ENCODE results near the gene PPP3R2. TPM values are rescaled to one million over a fixed set of nuclear protein-coding genes. Genes with fewer than 3 reads are reported as not detected.
A peak's percentile ranks its signal among the peaks of the same experiment; 100 is the strongest.
"Not testable (repeated sequence)": the region's sequence is repeated elsewhere in the genome, so short reads cannot be mapped to it uniquely, and the experiment has no call there.

Gene PPP3R2
- total and polyA plus RNA-seq, 8 donors: 0.02 TPM; not detected in 7

DNA sequence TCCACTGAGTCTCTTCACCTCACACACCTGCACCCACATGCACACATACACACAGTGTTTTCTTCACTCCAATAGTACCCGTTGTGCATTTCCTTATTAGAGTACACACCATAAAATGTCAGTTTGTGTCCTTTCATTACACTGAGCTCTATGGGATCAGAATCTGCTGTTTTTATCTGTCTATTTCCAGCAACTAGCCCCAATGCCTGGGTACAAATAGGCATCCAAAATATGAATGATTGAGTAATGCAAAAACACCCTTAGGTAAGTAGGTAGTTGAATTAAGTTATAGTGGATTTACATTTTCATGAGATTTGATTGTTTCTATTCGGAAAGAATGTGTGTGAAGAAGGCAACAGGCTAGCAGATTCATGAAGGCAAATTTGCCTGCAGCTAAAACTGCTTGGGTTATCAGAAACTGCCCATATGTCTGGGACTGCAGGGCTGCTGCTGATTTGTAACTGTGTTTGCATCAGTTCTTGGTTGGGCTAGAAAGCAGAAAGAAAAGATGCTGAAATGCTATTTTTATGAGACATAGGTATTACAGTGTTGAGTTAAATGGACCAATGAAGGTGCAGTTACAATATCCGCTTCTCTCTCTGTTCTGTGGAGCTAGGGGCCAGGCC, 26.9 kb downstream of the PPP3R2 start:
- intact Hi-C loops (cut with DNase I): no loop called here
- no peak overlapping the region for H3K27ac ChIP-seq
- no peaks in the 10 kb centered on the region for H3K27me3 ChIP-seq
- FAIRE-seq: no peak
- WGBS, 2 donors: 90% methylated on average over 3 of the region's 3 CpGs
- peaks cover 0 to 22% (median 2%) of the 10 kb centered on the region in 3 donors for H3K36me3 ChIP-seq
- TF ChIP-seq, protein P1, sequence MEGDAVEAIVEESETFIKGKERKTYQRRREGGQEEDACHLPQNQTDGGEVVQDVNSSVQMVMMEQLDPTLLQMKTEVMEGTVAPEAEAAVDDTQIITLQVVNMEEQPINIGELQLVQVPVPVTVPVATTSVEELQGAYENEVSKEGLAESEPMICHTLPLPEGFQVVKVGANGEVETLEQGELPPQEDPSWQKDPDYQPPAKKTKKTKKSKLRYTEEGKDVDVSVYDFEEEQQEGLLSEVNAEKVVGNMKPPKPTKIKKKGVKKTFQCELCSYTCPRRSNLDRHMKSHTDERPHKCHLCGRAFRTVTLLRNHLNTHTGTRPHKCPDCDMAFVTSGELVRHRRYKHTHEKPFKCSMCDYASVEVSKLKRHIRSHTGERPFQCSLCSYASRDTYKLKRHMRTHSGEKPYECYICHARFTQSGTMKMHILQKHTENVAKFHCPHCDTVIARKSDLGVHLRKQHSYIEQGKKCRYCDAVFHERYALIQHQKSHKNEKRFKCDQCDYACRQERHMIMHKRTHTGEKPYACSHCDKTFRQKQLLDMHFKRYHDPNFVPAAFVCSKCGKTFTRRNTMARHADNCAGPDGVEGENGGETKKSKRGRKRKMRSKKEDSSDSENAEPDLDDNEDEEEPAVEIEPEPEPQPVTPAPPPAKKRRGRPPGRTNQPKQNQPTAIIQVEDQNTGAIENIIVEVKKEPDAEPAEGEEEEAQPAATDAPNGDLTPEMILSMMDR (IDR thresholded peaks at IDR 0.05): no peak
- no peak overlapping the region for H3K4me3 ChIP-seq
- no peak for DNase-seq
- ATAC-seq: no peak
- no peaks in the 10 kb centered on the region for H3K4me1 ChIP-seq
- no peaks in the 10 kb centered on the region for H3K9me3 ChIP-seq

- Histone ChIP-seq H3K27ac (no peak overlapping the region), H3K4me1 (no peaks in the 10 kb centered on the region), H3K27me3 (no peaks in the 10 kb centered on the region), H3K9me3 (no peaks in the 10 kb centered on the region), H3K36me3 (peaks cover 0 to 29% (median 10%) of the 10 kb centered on the region in 3 donors), H3K4me3 (no peak overlapping the region)
- intact Hi-C loops (cut with DNase I): no loop called here
- FAIRE-seq (no peak), ATAC-seq (peak in 1 of 4 donors; percentile 34), DNase-seq (no peak)
- TF ChIP-seq, protein P1 (IDR thresholded peaks at IDR 0.05): peak in 1 of 4 donors; percentile 20
- WGBS, 2 donors: 83 to 85% methylated on average over 5 of the region's 5 CpGs
Measured at GRCh38 chr9:101566904-101567724, 27.7 kb downstream of the PPP3R2 start.

GRCh38 chr9:101564252-101564651, 30.5 kb downstream of the PPP3R2 start:
- ATAC-seq: no peak
- no peak for DNase-seq
- TF ChIP-seq, protein P1 (IDR thresholded peaks at IDR 0.05): no peak
- H3K36me3 ChIP-seq: peaks cover 0 to 57% (median 18%) of the 10 kb centered on the region in 3 donors
- H3K27ac ChIP-seq: no peak overlapping the region
- intact Hi-C loops (cut with DNase I): no loop called here
- H3K9me3 ChIP-seq: no peaks in the 10 kb centered on the region
- H3K27me3 ChIP-seq: no peaks in the 10 kb centered on the region
- no peak for FAIRE-seq
- H3K4me3 ChIP-seq: no peak overlapping the region
- no peaks in the 10 kb centered on the region for H3K4me1 ChIP-seq

- DNase-seq: no peak
- intact Hi-C loops (cut with DNase I): no loop called here
- Histone ChIP-seq H3K27me3 (no peaks in the 10 kb centered on the region), H3K27ac (no peak overlapping the region), H3K4me3 (no peak overlapping the region), H3K9me3 (no peaks in the 10 kb centered on the region), H3K4me1 (no peaks in the 10 kb centered on the region), H3K36me3 (peaks cover 0 to 61% (median 18%) of the 10 kb centered on the region in 3 donors)
- 95 to 97% methylated on average over 1 of the region's 1 CpG for WGBS, 2 donors
- TF ChIP-seq, protein P1 (IDR thresholded peaks at IDR 0.05): no peak
- no peak for FAIRE-seq
- ATAC-seq: no peak
Measured at GRCh38 chr9:101562966-101563365, 31.8 kb downstream of the PPP3R2 start.

DNA sequence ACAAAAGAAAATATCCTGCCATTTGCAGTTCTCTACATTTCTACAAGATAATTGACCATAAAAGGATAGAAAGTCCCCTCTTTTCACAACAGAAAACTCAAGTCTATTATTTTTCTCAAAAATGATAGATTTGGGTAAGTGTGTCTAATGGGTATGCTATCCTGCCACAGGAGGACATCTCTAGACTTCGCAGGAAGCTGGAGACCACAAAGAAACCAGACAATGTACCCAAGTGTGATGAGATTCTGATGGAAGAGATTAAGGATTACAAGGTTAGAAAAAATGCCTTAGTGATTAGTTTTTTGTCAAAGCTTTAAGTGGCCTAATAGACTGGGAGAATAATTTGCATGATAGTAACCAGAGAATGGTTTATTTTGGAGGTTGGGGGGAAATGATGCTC, 33.0 kb downstream of the PPP3R2 start:
- Histone ChIP-seq H3K27me3 (no peaks in the 10 kb centered on the region), H3K27ac (no peak overlapping the region), H3K4me1 (no peaks in the 10 kb centered on the region), H3K4me3 (no peak overlapping the region), H3K9me3 (no peaks in the 10 kb centered on the region), H3K36me3 (peaks cover 0 to 67% (median 18%) of the 10 kb centered on the region in 3 donors)
- intact Hi-C loops (cut with DNase I): no loop called here
- TF ChIP-seq, protein P1 (IDR thresholded peaks at IDR 0.05): no peak
- DNase-seq: no peak
- FAIRE-seq: no peak
- WGBS, 2 donors: 94 to 96% methylated on average over 1 of the region's 1 CpG
- ATAC-seq: no peak

DNA sequence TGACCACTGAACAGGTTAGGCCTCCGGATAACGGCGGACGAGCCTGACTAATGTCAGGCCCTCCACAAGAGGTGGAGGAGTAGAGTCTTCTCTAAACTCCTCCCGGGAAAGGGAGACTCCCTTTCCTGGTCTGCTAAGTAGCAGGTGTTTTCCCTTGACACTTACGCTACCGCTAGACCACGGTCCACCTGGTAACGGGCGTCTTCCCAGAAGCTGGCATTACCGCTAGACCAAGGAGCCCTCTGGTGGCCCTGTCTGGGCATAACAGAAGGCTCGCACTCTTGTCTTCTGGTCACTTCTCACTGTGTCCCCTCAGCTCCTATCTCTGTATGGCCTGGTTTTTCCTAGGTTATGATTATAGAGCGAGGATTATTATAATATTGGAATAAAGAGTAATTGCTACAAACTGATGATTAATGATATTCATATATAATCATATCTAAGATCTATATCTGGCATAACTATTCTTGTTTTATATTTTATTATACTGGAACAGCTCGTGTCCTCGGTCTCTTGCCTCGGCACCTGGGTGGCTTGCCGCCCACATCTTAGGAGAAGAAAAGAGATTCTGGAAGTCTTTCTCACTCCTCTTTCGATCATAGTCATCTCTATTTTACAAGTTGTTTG, 45.2 kb downstream of the PPP3R2 start:
- H3K4me3 ChIP-seq; ATAC-seq; DNase-seq; H3K27me3 ChIP-seq; H3K27ac ChIP-seq; intact Hi-C loops (cut with DNase I); FAIRE-seq; H3K9me3 ChIP-seq; H3K4me1 ChIP-seq: not testable (repeated sequence)
- H3K36me3 ChIP-seq: peaks cover 0 to 72% (median 36%) of the 10 kb centered on the region in 3 donors
- 81% methylated on average over 17 of the region's 18 CpGs for WGBS, 2 donors
